Effector memory CD4-positive, alpha-beta T cell (primary cell): Measurements from ENCODE around the gene DPEP2NB.
A peak's percentile ranks its signal among the peaks of the same experiment; 100 is the strongest.

Source experiments
- DNase-seq, 3 donors: peaks; one replicate each; pipeline ENCODE4 v3.0.0-alpha.2; 2020
- H3K27ac ChIP-seq: 2 replicates; pipeline ENCODE4 v1.7.0; 2013; ENCODE audit warnings: mild to moderate bottlenecking, low read length, moderate library complexity; ENCODE audit not compliant: insufficient read depth, poor library complexity, severe bottlenecking
- H3K27me3 ChIP-seq: replicated peaks from 2 replicates; pipeline ENCODE4 v1.7.0; 2013; ENCODE audit warnings: mild to moderate bottlenecking, low read length; ENCODE audit not compliant: insufficient read depth, control insufficient read depth, poor library complexity, severe bottlenecking
- H3K36me3 ChIP-seq: 2 replicates; pipeline ENCODE4 v1.7.0; 2013; ENCODE audit warnings: mild to moderate bottlenecking, low read length, moderate library complexity; ENCODE audit not compliant: control insufficient read depth, insufficient read depth
- H3K4me1 ChIP-seq: 2 replicates; pipeline ENCODE4 v1.7.0; 2013; ENCODE audit warnings: low read length, mild to moderate bottlenecking; ENCODE audit not compliant: control insufficient read depth, insufficient read depth, poor library complexity, severe bottlenecking
- H3K4me3 ChIP-seq: 2 replicates; pipeline ENCODE4 v1.7.0; 2013; ENCODE audit warnings: low read length, low read depth, mild to moderate bottlenecking; ENCODE audit not compliant: insufficient read depth, poor library complexity, severe bottlenecking
- H3K9me3 ChIP-seq: 2 replicates; pipeline ENCODE4 v1.7.0; 2013; ENCODE audit warnings: mild to moderate bottlenecking, low read length, moderate library complexity; ENCODE audit not compliant: control insufficient read depth
- total RNA-seq, 3 donors: gene quantifications; one replicate each; lab custom pipeline; 2026; lab: John Stamatoyannopoulos, UW

The DPEP2NB gene, protein sequence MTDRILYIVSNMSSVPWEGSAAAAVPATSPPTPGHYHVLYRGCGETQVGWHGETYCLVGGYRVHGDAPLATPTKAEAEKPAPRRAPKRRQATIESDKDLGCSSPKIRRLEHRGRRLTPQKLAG
- total RNA-seq, result 0 reads per million in 3 donors

GRCh38 chr16:68015681-68016080 lies at the start of gene DPEP2NB:
DPEP2NB (minus strand) TSS chr16:68015911; CDS start chr16:68015770, 141 bp downstream.
- H3K27me3 ChIP-seq, result no peaks in the 10 kb centered on the region
- H3K27ac ChIP-seq, result no peak within 1 kb of the TSS
- no peaks in the 10 kb centered on the region for H3K36me3 ChIP-seq
- no peak for DNase-seq
- no peaks in the 10 kb centered on the region for H3K9me3 ChIP-seq
- H3K4me3 ChIP-seq, result no peak within 1 kb of the TSS
- no peaks in the 10 kb centered on the region for H3K4me1 ChIP-seq

DNA sequence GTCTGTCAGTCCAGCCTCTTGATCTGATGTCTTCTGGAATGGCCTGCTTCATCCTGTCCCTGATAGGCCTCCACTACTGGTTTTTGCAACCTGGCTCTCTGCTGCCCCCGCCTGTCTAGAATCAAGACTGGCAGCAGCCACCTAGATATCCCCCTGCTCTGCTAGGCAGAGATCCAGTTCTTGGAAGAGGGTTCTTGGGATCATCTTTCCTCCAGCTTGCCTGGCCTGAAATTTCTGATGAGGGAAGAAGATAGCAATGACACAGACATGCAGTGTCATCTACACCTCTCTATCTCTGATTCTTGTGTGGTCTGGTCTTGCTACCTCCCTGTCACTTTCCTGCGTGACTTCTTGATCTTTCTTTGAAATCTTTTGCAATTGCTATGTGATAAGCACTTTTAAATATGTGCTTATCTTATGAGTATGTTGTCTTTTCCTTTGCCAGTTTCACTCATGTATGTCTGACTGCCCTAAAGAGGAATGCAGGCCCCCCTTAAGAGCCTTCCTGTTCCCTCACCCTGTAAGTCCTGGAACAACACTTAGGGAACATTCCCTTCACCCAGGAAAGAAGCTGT lies 49.2 kb upstream of the DPEP2NB start:
- H3K27me3 ChIP-seq, result no peaks in the 10 kb centered on the region
- no peak overlapping the region for H3K27ac ChIP-seq
- H3K4me3 ChIP-seq, result no peak overlapping the region
- no peaks in the 10 kb centered on the region for H3K9me3 ChIP-seq
- DNase-seq, result peak; percentile 36 to 51 (median 42)
- H3K36me3 ChIP-seq, result peaks cover 3% of the 10 kb centered on the region
- H3K4me1 ChIP-seq, result peaks cover 42% of the 10 kb centered on the region

GRCh38 chr16:68062910-68063393 lies 47.2 kb upstream of the DPEP2NB start:
- DNase-seq, result no peak
- peak overlapping the region; percentile 23 for H3K4me3 ChIP-seq
- peaks cover 3% of the 10 kb centered on the region for H3K36me3 ChIP-seq

DNA sequence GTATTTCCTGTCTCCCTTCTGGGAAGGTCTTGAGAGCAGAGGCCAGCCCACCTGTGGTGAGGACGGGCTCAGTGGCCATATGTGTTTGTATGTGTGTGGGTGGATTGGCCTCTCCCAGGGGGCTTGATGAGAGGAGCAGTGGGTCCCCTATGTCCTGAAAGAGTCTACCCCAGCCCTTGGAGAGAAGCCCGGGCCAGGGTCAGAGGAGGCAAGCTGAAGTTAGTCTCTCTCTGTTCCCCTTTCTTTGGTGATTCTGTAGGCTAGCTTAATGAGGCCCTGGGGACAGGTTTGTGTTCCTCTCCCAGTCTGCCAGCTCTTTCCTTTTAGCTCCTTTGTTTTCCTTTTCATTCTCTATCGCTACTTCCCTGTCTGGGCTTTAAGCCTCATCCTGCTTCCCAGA lies 45.7 kb upstream of the DPEP2NB start:
- peaks cover 30% of the 10 kb centered on the region for H3K4me1 ChIP-seq

More at GRCh38 chr16:68062910-68063393, 47.2 kb upstream of the DPEP2NB start:
- Histone ChIP-seq H3K9me3 (no peaks in the 10 kb centered on the region), H3K4me1 (peaks cover 30% of the 10 kb centered on the region), H3K27me3 (no peaks in the 10 kb centered on the region), H3K27ac (peak overlapping the region; percentile 39)

DNA sequence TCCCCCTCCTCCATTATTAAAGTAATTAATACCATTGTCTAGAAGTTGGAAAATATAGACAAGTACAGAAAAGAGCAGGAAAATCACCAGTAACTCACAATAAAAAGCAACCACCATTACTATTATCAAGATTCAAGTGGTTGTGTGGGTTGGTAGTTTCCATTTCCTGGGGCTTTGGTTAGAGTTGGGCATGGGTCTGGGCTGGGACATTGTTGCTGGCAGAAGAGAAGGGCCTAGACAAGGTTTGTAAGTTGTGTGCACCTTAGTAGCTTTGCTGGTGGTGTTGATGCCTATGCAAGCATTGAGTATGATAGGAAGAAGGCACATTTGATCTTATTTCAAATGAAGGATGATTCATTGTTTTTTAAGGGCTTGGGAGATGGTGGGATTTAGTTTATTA lies 44.1 kb upstream of the DPEP2NB start:
- Histone ChIP-seq H3K27ac (no peak overlapping the region), H3K27me3 (no peaks in the 10 kb centered on the region), H3K4me1 (peaks cover 24% of the 10 kb centered on the region), H3K36me3 (peaks cover 12% of the 10 kb centered on the region), H3K4me3 (no peak overlapping the region), H3K9me3 (no peaks in the 10 kb centered on the region)
- DNase-seq, result no peak

More for the DNA sequence above, 45.7 kb upstream of the DPEP2NB start:
- Histone ChIP-seq H3K9me3 (no peaks in the 10 kb centered on the region), H3K36me3 (peaks cover 1% of the 10 kb centered on the region), H3K27ac (no peak overlapping the region), H3K27me3 (no peaks in the 10 kb centered on the region), H3K4me3 (no peak overlapping the region)
- DNase-seq, result no peak

GRCh38 chr16:68055395-68055794 lies 39.7 kb upstream of the DPEP2NB start:
- H3K4me1 ChIP-seq, result no peaks in the 10 kb centered on the region
- H3K36me3 ChIP-seq, result peaks cover 16% of the 10 kb centered on the region
- DNase-seq, result no peak
- H3K27ac ChIP-seq, result no peak overlapping the region
- no peaks in the 10 kb centered on the region for H3K27me3 ChIP-seq
- no peaks in the 10 kb centered on the region for H3K9me3 ChIP-seq
- no peak overlapping the region for H3K4me3 ChIP-seq

- Histone ChIP-seq H3K36me3 (peaks cover 10% of the 10 kb centered on the region), H3K27ac (no peak overlapping the region), H3K27me3 (no peaks in the 10 kb centered on the region), H3K9me3 (no peaks in the 10 kb centered on the region), H3K4me3 (no peak overlapping the region), H3K4me1 (no peaks in the 10 kb centered on the region)
- DNase-seq, result no peak
Measured at GRCh38 chr16:68049449-68049848, 33.7 kb upstream of the DPEP2NB start.

- Histone ChIP-seq H3K4me3 (no peak overlapping the region), H3K9me3 (no peaks in the 10 kb centered on the region), H3K27ac (no peak overlapping the region), H3K27me3 (no peaks in the 10 kb centered on the region), H3K36me3 (peaks cover 6% of the 10 kb centered on the region), H3K4me1 (no peaks in the 10 kb centered on the region)
- DNase-seq, result no peak
Measured at GRCh38 chr16:68047987-68048386, 32.3 kb upstream of the DPEP2NB start.

GRCh38 chr16:68046106-68046505 lies 30.4 kb upstream of the DPEP2NB start:
- Histone ChIP-seq H3K4me1 (no peaks in the 10 kb centered on the region), H3K9me3 (no peaks in the 10 kb centered on the region), H3K4me3 (no peak overlapping the region), H3K36me3 (peaks cover 6% of the 10 kb centered on the region), H3K27ac (no peak overlapping the region), H3K27me3 (no peaks in the 10 kb centered on the region)
- DNase-seq, result no peak

DNA sequence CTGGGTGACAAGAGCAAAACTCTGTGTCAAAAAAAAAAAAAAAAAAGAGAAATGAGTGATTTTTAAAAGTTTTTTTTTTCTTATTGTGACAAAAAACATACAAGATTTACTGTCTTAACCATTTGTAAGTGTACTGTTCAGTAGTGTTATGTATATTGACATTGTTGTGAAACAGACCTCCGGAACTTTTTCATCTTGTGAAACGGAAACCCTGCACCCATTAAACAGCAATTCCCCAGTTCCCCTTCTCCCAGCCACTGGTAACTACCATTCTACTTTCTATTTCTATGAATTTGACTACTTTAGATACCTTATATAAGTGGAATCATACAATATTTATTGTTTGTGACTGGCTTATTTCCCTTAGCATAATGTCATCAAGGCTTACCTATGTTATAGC lies 26.1 kb upstream of the DPEP2NB start:
- H3K27ac ChIP-seq, result no peak overlapping the region
- no peaks in the 10 kb centered on the region for H3K9me3 ChIP-seq
- no peaks in the 10 kb centered on the region for H3K27me3 ChIP-seq
- no peak overlapping the region for H3K4me3 ChIP-seq
- no peaks in the 10 kb centered on the region for H3K4me1 ChIP-seq
- H3K36me3 ChIP-seq, result no peaks in the 10 kb centered on the region
- no peak for DNase-seq
